ENCODE results near the gene XPO5. TPM values are rescaled to one million over a fixed set of nuclear protein-coding genes. Genes with fewer than 3 reads are reported as not detected.
"Not testable (repeated sequence)": the region's sequence is repeated elsewhere in the genome, so short reads cannot be mapped to it uniquely, and the experiment has no call there.

The XPO5 gene
- total and polyA plus RNA-seq, 2 experiments from 2014 or later: 29.4 to 31.3 TPM

DNA sequence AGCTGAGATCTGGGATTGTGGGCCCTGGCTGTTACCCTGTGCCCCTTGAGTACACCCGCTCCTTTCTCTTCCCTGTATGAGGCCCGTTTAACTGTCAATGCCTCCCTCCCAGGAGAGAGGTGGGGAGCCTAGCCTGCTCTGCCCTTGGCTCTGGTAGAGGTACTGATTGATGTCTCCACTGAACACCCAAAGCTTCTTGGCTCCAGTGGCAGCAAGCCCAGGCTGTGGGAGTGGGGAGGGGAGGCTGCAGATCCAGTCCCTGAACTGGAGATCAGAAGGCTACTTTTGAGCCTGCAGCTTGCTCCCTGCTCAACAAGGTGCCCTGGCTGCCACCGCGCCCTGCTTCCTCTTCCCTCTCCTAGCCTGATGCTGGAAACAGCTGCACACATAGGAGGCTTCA, 73.2 kb downstream of the XPO5 start:
- Histone ChIP-seq H3K9me3 (ENCODE audit: low read depth) (no peaks in the 10 kb centered on the region), H3K27ac (no peak overlapping the region), H3K27me3 (no peaks in the 10 kb centered on the region), H3K4me3 (no peak overlapping the region), H3K36me3 (peaks cover 38% of the 10 kb centered on the region), H3K4me1 (ENCODE audit: low read depth) (peaks cover 5% of the 10 kb centered on the region)
- no peak for DNase-seq (ENCODE audit: low read depth in 1 of 2, low spot score in 1 of 2)
- TF ChIP-seq, protein P1, sequence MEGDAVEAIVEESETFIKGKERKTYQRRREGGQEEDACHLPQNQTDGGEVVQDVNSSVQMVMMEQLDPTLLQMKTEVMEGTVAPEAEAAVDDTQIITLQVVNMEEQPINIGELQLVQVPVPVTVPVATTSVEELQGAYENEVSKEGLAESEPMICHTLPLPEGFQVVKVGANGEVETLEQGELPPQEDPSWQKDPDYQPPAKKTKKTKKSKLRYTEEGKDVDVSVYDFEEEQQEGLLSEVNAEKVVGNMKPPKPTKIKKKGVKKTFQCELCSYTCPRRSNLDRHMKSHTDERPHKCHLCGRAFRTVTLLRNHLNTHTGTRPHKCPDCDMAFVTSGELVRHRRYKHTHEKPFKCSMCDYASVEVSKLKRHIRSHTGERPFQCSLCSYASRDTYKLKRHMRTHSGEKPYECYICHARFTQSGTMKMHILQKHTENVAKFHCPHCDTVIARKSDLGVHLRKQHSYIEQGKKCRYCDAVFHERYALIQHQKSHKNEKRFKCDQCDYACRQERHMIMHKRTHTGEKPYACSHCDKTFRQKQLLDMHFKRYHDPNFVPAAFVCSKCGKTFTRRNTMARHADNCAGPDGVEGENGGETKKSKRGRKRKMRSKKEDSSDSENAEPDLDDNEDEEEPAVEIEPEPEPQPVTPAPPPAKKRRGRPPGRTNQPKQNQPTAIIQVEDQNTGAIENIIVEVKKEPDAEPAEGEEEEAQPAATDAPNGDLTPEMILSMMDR (IDR thresholded peaks at IDR 0.05; ENCODE audit: low read depth, low read length): no peak

DNA sequence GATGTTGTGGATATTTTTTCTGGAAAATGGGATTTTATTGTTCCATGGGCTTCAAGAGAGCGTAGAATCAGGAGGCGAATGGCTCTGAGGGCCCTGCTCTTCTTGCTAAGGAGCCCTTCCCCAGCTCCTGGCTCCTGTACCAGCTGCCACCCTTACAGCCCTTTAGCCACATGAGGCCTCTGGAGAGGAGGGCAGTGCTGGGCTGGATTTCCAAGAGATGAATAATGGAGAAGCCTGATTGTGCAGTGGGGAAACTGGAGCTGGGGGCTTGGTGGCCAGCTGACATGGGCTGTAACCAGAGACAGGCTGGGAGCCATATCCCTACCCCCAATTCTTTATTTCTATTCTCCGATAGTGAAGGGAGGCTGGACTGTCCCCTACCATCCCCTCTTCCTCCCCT, 74.9 kb downstream of the XPO5 start:
- Histone ChIP-seq H3K36me3 (peaks cover 40% of the 10 kb centered on the region), H3K27ac (no peak overlapping the region), H3K4me3 (no peak overlapping the region), H3K4me1 (ENCODE audit: low read depth) (peaks cover 6% of the 10 kb centered on the region), H3K9me3 (ENCODE audit: low read depth) (no peaks in the 10 kb centered on the region), H3K27me3 (no peaks in the 10 kb centered on the region)
- TF ChIP-seq, protein P1 (IDR thresholded peaks at IDR 0.05; ENCODE audit: low read depth, low read length): no peak
- DNase-seq (ENCODE audit: low read depth in 1 of 2, low spot score in 1 of 2): no peak

DNA sequence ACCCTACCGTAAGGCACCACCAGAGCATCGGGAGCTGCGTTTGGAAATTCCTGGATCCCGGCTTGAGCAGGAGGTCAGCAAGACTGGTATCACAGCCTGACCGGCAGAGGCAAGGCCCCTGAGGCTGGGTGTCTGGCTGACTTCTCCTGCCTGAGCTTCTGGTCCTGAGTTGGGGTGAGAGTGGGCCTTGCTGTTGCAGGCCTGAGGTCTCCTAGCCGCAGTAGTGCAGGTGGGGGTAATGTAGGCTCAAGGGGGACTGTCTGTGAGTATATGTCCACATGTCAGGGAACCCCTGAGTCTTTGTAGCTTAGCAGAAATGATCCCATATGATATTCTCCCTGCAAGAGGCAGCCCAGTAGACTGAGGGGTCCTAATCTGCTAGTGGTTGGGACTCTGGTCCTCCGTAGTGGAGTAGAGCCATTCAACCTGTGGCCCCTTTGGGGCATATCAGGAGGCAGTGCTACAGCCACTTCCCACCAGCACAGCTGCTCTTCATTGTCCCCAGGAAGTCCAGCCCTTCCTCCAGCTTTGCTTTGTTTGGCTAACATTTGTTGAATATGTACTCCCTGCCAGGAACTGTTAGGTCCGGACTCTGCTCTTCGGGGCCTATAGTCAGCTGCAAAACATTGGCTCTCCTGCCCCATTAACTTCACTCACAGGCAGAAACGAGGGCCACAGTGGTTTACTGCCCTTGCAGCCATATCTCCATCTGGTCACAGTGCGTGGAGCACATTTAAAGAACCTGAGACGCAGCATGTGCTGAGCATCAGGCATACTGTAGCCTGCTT, 76.6 kb downstream of the XPO5 start:
- H3K36me3 ChIP-seq: peaks cover 34% of the 10 kb centered on the region
- no peaks in the 10 kb centered on the region for H3K27me3 ChIP-seq
- TF ChIP-seq, protein P1 (IDR thresholded peaks at IDR 0.05; ENCODE audit: low read depth, low read length): no peak
- peaks cover 13% of the 10 kb centered on the region for H3K4me1 ChIP-seq (ENCODE audit: low read depth)
- H3K27ac ChIP-seq: no peak overlapping the region
- no peak for DNase-seq (ENCODE audit: low read depth in 1 of 2, low spot score in 1 of 2)
- H3K4me3 ChIP-seq: no peak overlapping the region
- H3K9me3 ChIP-seq (ENCODE audit: low read depth): no peaks in the 10 kb centered on the region

DNA sequence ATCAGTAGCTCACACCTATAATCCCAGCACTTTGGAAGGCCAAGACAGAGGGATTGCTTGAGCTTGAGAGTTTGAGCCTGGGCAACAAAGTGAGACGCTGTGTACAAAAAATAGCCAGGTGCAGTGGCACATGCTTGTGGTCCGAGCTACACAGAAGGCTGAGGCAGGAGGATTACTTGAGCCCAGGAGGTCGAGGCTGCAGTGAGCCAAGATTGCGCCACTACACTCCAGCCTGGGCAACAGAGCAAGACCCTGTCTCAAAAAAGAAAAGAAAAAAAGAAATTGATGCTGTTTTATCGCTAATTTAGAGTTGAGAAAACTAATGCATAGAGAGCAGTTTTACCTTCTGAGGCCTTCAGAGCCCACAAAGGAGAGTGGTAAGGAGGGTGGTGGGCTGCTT, 77.5 kb downstream of the XPO5 start:
- not testable (repeated sequence) for H3K27me3 ChIP-seq; DNase-seq (ENCODE audit: low read depth in 1 of 2, low spot score in 1 of 2); H3K4me3 ChIP-seq; H3K9me3 ChIP-seq (ENCODE audit: low read depth); H3K27ac ChIP-seq
- Histone ChIP-seq H3K4me1 (ENCODE audit: low read depth) (peaks cover 13% of the 10 kb centered on the region), H3K36me3 (peaks cover 33% of the 10 kb centered on the region)

DNA sequence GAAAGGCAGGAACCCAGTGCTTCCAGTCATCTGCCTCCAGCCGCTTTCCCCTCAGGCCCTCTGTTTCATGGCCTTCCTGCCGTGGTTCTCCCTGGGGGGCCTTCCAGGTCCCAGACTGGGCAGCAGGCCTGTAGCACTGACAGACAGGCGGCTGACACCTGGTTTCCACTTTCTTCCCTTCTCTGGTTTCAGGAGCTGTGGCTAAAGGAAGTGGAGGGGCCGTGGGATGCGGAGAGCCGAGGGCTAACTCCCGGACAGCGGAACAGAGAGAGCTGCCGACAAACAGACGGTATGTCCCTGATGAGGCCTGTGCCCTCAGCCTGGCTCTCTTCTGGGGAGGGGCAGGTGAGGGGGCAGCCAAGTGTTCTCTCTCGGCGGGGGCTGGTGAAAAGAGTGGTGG, 78.1 kb downstream of the XPO5 start:
- Histone ChIP-seq H3K27ac (peak overlapping the region; percentile 59), H3K4me3 (no peak overlapping the region), H3K36me3 (peaks cover 28% of the 10 kb centered on the region), H3K9me3 (ENCODE audit: low read depth) (no peaks in the 10 kb centered on the region), H3K4me1 (ENCODE audit: low read depth) (peaks cover 13% of the 10 kb centered on the region), H3K27me3 (no peaks in the 10 kb centered on the region)
- no peak for DNase-seq (ENCODE audit: low read depth in 1 of 2, low spot score in 1 of 2)
- TF ChIP-seq, protein P1 (IDR thresholded peaks at IDR 0.05; ENCODE audit: low read depth, low read length): no peak

DNA sequence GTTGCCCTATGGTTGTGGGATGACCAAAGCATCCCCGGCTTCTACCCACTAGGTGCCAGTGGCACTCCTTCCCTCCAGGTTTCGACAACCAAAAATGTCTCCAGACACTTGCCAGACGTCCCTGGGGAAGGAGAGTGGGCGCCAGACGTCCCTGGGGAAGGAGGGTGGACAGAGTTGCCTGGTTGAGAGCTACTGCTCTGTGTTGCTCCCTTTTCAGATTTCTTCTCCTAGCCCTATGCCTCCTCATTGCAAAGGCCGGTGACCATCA, 78.8 kb downstream of the XPO5 start:
- peak overlapping the region; percentile 59 for H3K27ac ChIP-seq
- H3K4me3 ChIP-seq: no peak overlapping the region
- TF ChIP-seq, protein P1 (IDR thresholded peaks at IDR 0.05; ENCODE audit: low read depth, low read length): no peak
- peaks cover 23% of the 10 kb centered on the region for H3K36me3 ChIP-seq
- H3K9me3 ChIP-seq (ENCODE audit: low read depth): no peaks in the 10 kb centered on the region
- H3K4me1 ChIP-seq (ENCODE audit: low read depth): peaks cover 13% of the 10 kb centered on the region
- DNase-seq (ENCODE audit: low read depth in 1 of 2, low spot score in 1 of 2): no peak
- no peaks in the 10 kb centered on the region for H3K27me3 ChIP-seq

Data from cardiac muscle cell (in vitro differentiated cells and primary cell).